ENCODE measurements around the gene SLC16A4. TPM values are rescaled to one million over a fixed set of nuclear protein-coding genes. Genes with fewer than 3 reads are reported as not detected.
"Not testable (repeated sequence)": the region's sequence is repeated elsewhere in the genome, so short reads cannot be mapped to it uniquely, and the experiment has no call there.

Gene SLC16A4
- polyA plus RNA-seq, 1 donor = 47.1 TPM

DNA sequence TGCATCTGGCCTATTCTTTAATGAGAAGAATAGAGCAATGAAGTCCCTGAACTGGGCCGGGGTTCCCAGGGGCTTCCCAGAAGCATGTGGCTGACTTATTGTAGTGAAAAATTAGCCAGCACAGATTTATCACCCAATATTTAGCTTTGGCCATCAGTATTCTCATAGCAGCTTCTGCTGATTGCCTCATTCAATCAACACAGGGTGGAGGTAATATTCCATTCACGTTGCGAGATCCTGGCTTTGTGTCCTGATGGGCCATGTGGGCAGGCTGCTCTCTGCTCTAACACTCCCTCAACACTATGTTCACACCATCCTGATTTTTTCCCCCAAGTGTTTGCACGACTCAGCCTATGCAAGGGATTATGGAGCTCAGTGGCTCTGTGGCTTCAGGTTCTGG, 38.1 kb upstream of the SLC16A4 start:
- Histone ChIP-seq H3K4me3 (ENCODE audit: low read length) (no peak overlapping the region), H3K27ac (ENCODE audit: low read length) (no peak overlapping the region), H3K36me3 (ENCODE audit: control insufficient read depth, insufficient read depth, low read length) (no peaks in the 10 kb centered on the region), H3K27me3 (ENCODE audit: control insufficient read depth, insufficient read depth, low read length) (peaks cover 9% of the 10 kb centered on the region), H3K9me3 (ENCODE audit: control insufficient read depth, low read depth, low read length) (no peaks in the 10 kb centered on the region), H3K4me1 (ENCODE audit: control insufficient read depth, insufficient read depth, low read length) (peaks cover 5% of the 10 kb centered on the region)
- 50% methylated on average over 1 of the region's 4 CpGs for WGBS (ENCODE audit: insufficient coverage, low lambda C conversion rate)
- DNase-seq = no peak

GRCh38 chr1:110426854-110427253, 36.0 kb upstream of the SLC16A4 start:
- no peak for DNase-seq
- H3K9me3 ChIP-seq (ENCODE audit: control insufficient read depth, low read depth, low read length) = no peaks in the 10 kb centered on the region
- H3K27me3 ChIP-seq (ENCODE audit: control insufficient read depth, insufficient read depth, low read length) = peaks cover 13% of the 10 kb centered on the region
- H3K27ac ChIP-seq (ENCODE audit: low read length) = no peak overlapping the region
- no CpG with 5 or more reads among the region's 4 CpGs for WGBS (ENCODE audit: insufficient coverage, low lambda C conversion rate)
- H3K36me3 ChIP-seq (ENCODE audit: control insufficient read depth, insufficient read depth, low read length) = no peaks in the 10 kb centered on the region
- H3K4me3 ChIP-seq (ENCODE audit: low read length) = no peak overlapping the region
- no peaks in the 10 kb centered on the region for H3K4me1 ChIP-seq (ENCODE audit: control insufficient read depth, insufficient read depth, low read length)

DNA sequence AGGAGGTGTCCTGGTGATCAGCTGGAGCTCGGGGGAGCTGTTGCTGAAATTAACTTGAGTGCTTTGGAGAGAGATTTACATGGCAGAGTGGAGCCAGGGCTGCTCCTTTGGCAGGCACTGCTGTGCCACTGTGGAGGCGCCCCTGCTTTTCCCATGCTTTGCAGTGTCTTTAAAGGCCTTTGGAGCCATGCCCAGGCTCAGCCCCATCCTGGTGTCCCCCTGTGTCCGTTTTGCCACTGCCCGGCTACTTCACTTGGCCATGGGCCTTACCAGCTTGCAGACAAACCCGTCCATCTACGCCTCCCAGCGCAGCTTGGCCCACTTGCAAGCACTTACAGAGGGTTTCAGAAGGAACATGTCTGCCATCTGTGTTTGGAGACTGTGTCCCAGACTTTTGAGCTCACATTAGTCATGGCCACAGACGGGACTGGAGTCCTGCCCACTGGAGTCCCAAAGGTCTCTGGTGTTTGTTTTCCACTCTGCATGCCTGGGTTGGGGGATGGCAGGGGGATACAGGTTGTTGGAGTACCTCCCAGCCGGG, 34.9 kb upstream of the SLC16A4 start:
- H3K27ac ChIP-seq (ENCODE audit: low read length) = no peak overlapping the region
- no peaks in the 10 kb centered on the region for H3K9me3 ChIP-seq (ENCODE audit: control insufficient read depth, low read depth, low read length)
- WGBS (ENCODE audit: insufficient coverage, low lambda C conversion rate) = no CpG with 5 or more reads among the region's 9 CpGs
- no peaks in the 10 kb centered on the region for H3K4me1 ChIP-seq (ENCODE audit: control insufficient read depth, insufficient read depth, low read length)
- H3K27me3 ChIP-seq (ENCODE audit: control insufficient read depth, insufficient read depth, low read length) = peaks cover 9% of the 10 kb centered on the region
- DNase-seq = no peak
- no peak overlapping the region for H3K4me3 ChIP-seq (ENCODE audit: low read length)
- no peaks in the 10 kb centered on the region for H3K36me3 ChIP-seq (ENCODE audit: control insufficient read depth, insufficient read depth, low read length)

- no peak for DNase-seq
- Histone ChIP-seq H3K27me3 (ENCODE audit: control insufficient read depth, insufficient read depth, low read length) (peaks cover 4% of the 10 kb centered on the region), H3K4me1 (ENCODE audit: control insufficient read depth, insufficient read depth, low read length) (no peaks in the 10 kb centered on the region), H3K27ac (ENCODE audit: low read length) (no peak overlapping the region), H3K9me3 (ENCODE audit: control insufficient read depth, low read depth, low read length) (no peaks in the 10 kb centered on the region), H3K36me3 (ENCODE audit: control insufficient read depth, insufficient read depth, low read length) (no peaks in the 10 kb centered on the region), H3K4me3 (ENCODE audit: low read length) (no peak overlapping the region)
- 80% methylated on average over 1 of the region's 9 CpGs for WGBS (ENCODE audit: insufficient coverage, low lambda C conversion rate)
Measured at GRCh38 chr1:110424699-110425611, 34.1 kb upstream of the SLC16A4 start.

- Histone ChIP-seq H3K4me1 (ENCODE audit: control insufficient read depth, insufficient read depth, low read length) (no peaks in the 10 kb centered on the region), H3K4me3 (ENCODE audit: low read length) (no peak overlapping the region), H3K36me3 (ENCODE audit: control insufficient read depth, insufficient read depth, low read length) (no peaks in the 10 kb centered on the region), H3K27ac (ENCODE audit: low read length) (no peak overlapping the region), H3K27me3 (ENCODE audit: control insufficient read depth, insufficient read depth, low read length) (peaks cover 3% of the 10 kb centered on the region), H3K9me3 (ENCODE audit: control insufficient read depth, low read depth, low read length) (no peaks in the 10 kb centered on the region)
- DNase-seq = peak in 1 of 2 donors; percentile 14
- WGBS (ENCODE audit: insufficient coverage, low lambda C conversion rate) = 100% methylated on average over 1 of the region's 2 CpGs
Measured at GRCh38 chr1:110420874-110421793, 30.3 kb upstream of the SLC16A4 start.

DNA sequence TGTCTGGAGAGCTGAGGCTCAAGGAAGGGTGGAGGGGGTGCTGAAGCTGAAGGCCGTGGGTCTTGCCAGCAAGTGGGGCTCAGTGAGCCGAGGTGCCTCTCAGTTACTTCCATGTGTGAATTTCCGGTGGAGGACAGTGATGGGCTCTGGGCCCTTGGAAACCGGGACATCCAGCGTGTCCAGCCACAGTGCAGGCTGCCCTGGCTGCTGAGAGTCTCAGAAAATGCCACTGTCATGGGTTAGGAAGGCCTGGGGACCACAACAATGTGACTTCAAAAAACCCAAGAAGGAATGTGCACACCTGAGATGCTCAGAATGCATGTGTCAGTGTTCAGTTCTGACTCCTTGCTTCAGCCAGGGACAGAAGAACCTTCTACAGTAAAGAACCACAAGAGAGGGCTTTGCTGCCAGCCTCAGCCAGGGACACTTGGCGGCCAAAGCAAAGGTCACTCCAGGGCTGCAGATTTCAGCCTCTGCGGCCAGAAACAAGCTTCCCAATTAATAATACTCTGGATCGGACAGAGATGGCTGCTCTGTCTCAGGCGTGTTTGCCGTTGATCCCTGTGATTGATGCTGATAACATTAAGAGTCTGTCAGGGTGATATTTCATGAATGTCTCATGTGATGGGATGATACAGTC, 29.3 kb upstream of the SLC16A4 start:
- Histone ChIP-seq H3K9me3 (ENCODE audit: control insufficient read depth, low read depth, low read length) (no peaks in the 10 kb centered on the region), H3K4me3 (ENCODE audit: low read length) (no peak overlapping the region), H3K27ac (ENCODE audit: low read length) (no peak overlapping the region), H3K4me1 (ENCODE audit: control insufficient read depth, insufficient read depth, low read length) (no peaks in the 10 kb centered on the region), H3K27me3 (ENCODE audit: control insufficient read depth, insufficient read depth, low read length) (peaks cover 3% of the 10 kb centered on the region), H3K36me3 (ENCODE audit: control insufficient read depth, insufficient read depth, low read length) (no peaks in the 10 kb centered on the region)
- WGBS (ENCODE audit: insufficient coverage, low lambda C conversion rate) = 80% methylated on average over 1 of the region's 10 CpGs
- DNase-seq = no peak

GRCh38 chr1:110418729-110419128, 27.9 kb upstream of the SLC16A4 start:
- Histone ChIP-seq H3K36me3 (ENCODE audit: control insufficient read depth, insufficient read depth, low read length) (no peaks in the 10 kb centered on the region), H3K27ac (ENCODE audit: low read length) (no peak overlapping the region), H3K27me3 (ENCODE audit: control insufficient read depth, insufficient read depth, low read length) (peaks cover 3% of the 10 kb centered on the region), H3K4me1 (ENCODE audit: control insufficient read depth, insufficient read depth, low read length) (no peaks in the 10 kb centered on the region), H3K9me3 (ENCODE audit: control insufficient read depth, low read depth, low read length) (no peaks in the 10 kb centered on the region), H3K4me3 (ENCODE audit: low read length) (no peak overlapping the region)
- no peak for DNase-seq
- no CpG with 5 or more reads among the region's 1 CpG for WGBS (ENCODE audit: insufficient coverage, low lambda C conversion rate)

GRCh38 chr1:110413045-110413444, 22.2 kb upstream of the SLC16A4 start:
- H3K4me1 ChIP-seq (ENCODE audit: control insufficient read depth, insufficient read depth, low read length); H3K27ac ChIP-seq (ENCODE audit: low read length); H3K27me3 ChIP-seq (ENCODE audit: control insufficient read depth, insufficient read depth, low read length); DNase-seq; H3K36me3 ChIP-seq (ENCODE audit: control insufficient read depth, insufficient read depth, low read length); H3K9me3 ChIP-seq (ENCODE audit: control insufficient read depth, low read depth, low read length); H3K4me3 ChIP-seq (ENCODE audit: low read length): not testable (repeated sequence)
- WGBS (ENCODE audit: insufficient coverage, low lambda C conversion rate) = 88% methylated on average over 1 of the region's 1 CpG

DNA sequence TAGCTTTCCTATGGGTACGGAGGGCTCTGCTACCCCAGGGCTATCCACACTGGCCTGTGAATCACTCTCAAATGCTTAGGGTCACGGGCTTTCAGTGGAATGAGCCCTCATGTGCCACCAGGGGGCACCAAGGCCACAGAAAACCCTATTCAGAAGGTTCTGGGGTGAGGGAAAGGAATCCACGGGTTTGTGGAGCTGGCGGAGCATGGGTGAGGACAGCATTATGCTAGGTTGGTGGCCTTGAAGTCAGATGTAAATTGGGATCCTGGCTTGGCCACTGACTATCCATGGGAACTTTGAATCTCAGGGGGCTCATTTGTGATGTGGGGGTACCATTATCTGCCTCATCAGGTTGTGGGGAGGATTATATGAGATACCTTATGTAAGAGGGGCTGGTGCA, 21.8 kb upstream of the SLC16A4 start:
- no peaks in the 10 kb centered on the region for H3K36me3 ChIP-seq (ENCODE audit: control insufficient read depth, insufficient read depth, low read length)
- DNase-seq = peak; percentile 59 to 69
- no peak overlapping the region for H3K4me3 ChIP-seq (ENCODE audit: low read length)
- H3K4me1 ChIP-seq (ENCODE audit: control insufficient read depth, insufficient read depth, low read length) = peaks cover 6% of the 10 kb centered on the region
- WGBS (ENCODE audit: insufficient coverage, low lambda C conversion rate) = no CpG with 5 or more reads among the region's 4 CpGs
- no peaks in the 10 kb centered on the region for H3K27me3 ChIP-seq (ENCODE audit: control insufficient read depth, insufficient read depth, low read length)
- no peaks in the 10 kb centered on the region for H3K9me3 ChIP-seq (ENCODE audit: control insufficient read depth, low read depth, low read length)
- H3K27ac ChIP-seq (ENCODE audit: low read length) = no peak overlapping the region
